NCI-H510A (cell line): ENCODE results near the gene CRADD.

Experiments used
- DNase-seq: peaks from one replicate; lab custom pipeline; 2025; lab: John Stamatoyannopoulos, UW

CRADD gene

DNA sequence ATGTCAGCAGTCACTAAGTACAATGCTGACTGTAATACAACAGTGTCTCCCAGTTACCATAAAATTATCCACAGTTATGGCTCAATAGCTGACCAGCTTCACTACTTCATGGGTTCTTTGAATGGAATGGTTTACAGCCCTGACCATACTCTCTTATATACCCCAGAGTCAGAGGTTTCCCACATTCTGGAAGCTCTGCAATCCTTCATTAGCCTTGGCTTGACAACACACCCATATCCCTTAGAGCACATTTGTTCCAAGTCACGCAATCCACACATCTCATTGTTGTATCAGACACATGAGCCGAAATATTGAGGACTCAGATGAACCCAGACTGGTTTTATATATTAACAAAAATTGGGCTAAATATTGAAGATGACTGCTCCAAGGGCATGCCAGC, 261.8 kb downstream of the CRADD start:
- DNase-seq, result no peak

DNA sequence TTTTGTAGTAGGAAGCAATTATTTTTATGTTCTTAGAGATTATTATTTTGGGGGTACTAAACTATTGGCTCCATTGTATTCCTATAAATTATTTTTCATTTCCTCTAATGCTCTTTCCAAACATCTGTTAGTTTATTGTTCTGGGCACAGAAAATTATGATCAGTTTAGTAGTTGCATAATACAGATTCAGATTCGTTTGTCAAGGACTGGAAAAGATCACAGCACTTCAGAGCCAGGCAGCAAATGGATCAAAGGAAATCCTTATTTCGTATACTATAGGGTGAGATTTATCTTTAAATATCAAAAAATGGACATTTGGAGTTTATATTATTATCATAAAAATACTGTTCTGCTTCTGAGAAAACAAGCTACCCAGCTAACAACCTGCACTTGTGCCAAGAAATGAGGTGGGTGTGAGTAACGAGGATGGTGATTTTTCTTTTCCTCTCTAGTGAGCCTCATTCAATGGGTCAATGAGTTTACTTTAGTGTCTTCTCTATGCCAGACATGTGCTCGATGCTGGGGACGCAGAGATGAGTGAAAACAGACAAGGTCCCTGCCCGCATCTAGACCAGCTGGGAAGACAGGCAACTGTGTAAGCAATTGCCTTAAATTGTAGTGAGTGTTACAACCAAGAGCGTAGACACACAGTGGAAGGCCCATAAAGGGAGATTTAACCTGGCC, 262.6 kb downstream of the CRADD start:
- no peak for DNase-seq

DNA sequence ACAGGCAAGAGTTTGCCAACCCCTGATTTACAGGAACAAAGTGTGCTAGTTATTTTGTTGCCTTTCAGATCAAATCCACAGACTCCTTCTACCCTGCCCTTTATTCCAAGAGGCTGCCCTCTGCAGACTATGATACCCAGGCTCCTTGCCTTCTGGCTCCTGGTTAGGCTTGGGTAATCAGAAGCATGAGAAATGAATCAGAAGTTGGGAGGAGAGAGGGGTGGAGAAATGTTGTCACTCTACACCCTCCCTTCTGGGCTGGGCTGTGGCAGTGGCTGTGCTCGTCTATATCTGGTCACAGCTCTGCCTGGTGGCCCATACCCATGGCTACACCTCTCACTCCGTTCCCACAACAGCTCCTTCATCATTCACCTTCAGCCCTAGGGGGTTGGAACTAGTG, 266.6 kb downstream of the CRADD start:
- no peak for DNase-seq

DNA sequence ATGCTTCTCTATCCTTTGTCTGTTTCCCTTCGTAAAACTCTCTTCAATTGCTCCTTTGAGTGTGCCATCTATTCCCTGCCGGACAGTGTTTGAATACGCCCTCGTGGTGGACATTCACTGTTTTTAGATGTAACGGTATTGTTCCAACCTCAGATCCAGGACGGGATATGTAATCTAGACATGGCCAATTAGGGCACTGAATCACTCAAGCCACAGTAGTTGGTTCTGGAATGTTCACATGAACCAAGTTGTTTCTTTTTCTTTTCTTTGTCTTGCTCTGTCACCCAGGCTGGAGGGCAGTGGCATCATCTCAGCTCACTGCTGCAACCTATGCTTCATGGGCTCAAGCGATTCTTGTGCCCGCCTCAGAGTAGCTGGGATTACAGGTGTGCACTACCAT, 267.0 kb downstream of the CRADD start:
- DNase-seq, result no peak
